Measurements from ENCODE around the gene HOXA3. TPM values are rescaled to one million over a fixed set of nuclear protein-coding genes. Genes with fewer than 3 reads are reported as not detected.

Gene HOXA3
- total RNA-seq, 1 experiment from 2014 or later, result not detected

- peaks cover 3 to 12% of the 10 kb centered on the region in 2 experiments for H3K4me1 Mint-ChIP-seq
Observed at GRCh38 chr7:27177795-27178320, 25.5 kb upstream of the HOXA3 start.

More at GRCh38 chr7:27177795-27178320, 25.5 kb upstream of the HOXA3 start:
- H2BK15ac ChIP-seq (ENCODE audit: low read depth, low read length), result no peak overlapping the region
- H4K5ac ChIP-seq (ENCODE audit: insufficient read length, low read depth, low read length), result no peak overlapping the region
- Mint-ChIP-seq H3K9me3 (peaks cover 2 to 14% of the 10 kb centered on the region in 2 experiments; a peak in 1 of 5 replicates), H3K4me3 (no peak overlapping the region), H3K27ac (no peak overlapping the region), H3K27me3 (ENCODE audit: low read depth) (peaks cover 98% of the 10 kb centered on the region), H3K36me3 (ENCODE audit: insufficient read depth in 1 of 3, low read depth in 3 of 3) (no peaks in the 10 kb centered on the region; a peak in 2 of 7 replicates)
- H4K91ac ChIP-seq (ENCODE audit: insufficient read length, low read depth, low read length), result no peak overlapping the region
- no peak overlapping the region for H3K4ac ChIP-seq (ENCODE audit: low read depth, low read length)
- H2AK5ac ChIP-seq (ENCODE audit: insufficient read length, low read length), result no peak overlapping the region
- H3K9me3 ChIP-seq (ENCODE audit: control insufficient read depth, low read depth, low read length), result no peaks in the 10 kb centered on the region
- no peak overlapping the region for H2BK20ac ChIP-seq (ENCODE audit: low read depth, low read length, poor library complexity, severe bottlenecking)
- H3K27ac ChIP-seq (ENCODE audit: insufficient read length, low read depth, low read length), result no peak overlapping the region
- no peaks in the 10 kb centered on the region for H3K23me2 ChIP-seq (ENCODE audit: insufficient read length, low read depth, low read length, poor library complexity, severe bottlenecking)
- TF ChIP-seq, protein P1, sequence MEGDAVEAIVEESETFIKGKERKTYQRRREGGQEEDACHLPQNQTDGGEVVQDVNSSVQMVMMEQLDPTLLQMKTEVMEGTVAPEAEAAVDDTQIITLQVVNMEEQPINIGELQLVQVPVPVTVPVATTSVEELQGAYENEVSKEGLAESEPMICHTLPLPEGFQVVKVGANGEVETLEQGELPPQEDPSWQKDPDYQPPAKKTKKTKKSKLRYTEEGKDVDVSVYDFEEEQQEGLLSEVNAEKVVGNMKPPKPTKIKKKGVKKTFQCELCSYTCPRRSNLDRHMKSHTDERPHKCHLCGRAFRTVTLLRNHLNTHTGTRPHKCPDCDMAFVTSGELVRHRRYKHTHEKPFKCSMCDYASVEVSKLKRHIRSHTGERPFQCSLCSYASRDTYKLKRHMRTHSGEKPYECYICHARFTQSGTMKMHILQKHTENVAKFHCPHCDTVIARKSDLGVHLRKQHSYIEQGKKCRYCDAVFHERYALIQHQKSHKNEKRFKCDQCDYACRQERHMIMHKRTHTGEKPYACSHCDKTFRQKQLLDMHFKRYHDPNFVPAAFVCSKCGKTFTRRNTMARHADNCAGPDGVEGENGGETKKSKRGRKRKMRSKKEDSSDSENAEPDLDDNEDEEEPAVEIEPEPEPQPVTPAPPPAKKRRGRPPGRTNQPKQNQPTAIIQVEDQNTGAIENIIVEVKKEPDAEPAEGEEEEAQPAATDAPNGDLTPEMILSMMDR (conservative IDR thresholded peaks at IDR 0.05), result no peak
- H3K4me2 ChIP-seq (ENCODE audit: insufficient read depth, insufficient read length, low read length), result no peak overlapping the region
- H3K79me2 ChIP-seq (ENCODE audit: insufficient read depth, low read length), result no peaks in the 10 kb centered on the region
- H3K18ac ChIP-seq (ENCODE audit: insufficient read length, low read depth, low read length), result no peak overlapping the region
- no peak for DNase-seq
- H2BK120ac ChIP-seq (ENCODE audit: low read depth, low read length, poor library complexity, severe bottlenecking), result no peak overlapping the region
- H3T11ph ChIP-seq (ENCODE audit: low read length), result no peak overlapping the region
- H3K27me3 ChIP-seq (ENCODE audit: insufficient read depth, low read length), result peaks cover 98% of the 10 kb centered on the region
- H2BK12ac ChIP-seq (ENCODE audit: insufficient read length, low read depth, low read length), result no peak overlapping the region
- H3K9ac ChIP-seq (ENCODE audit: extremely low read depth, insufficient read length, low read length), result no peak overlapping the region
- H3K79me1 ChIP-seq (ENCODE audit: insufficient read depth, low read depth, low read length, poor library complexity, severe bottlenecking), result no peaks in the 10 kb centered on the region
- H3K4me1 ChIP-seq (ENCODE audit: insufficient read depth, low read length), result no peaks in the 10 kb centered on the region
- no peak overlapping the region for H2AFZ ChIP-seq (ENCODE audit: low read length)
- no peak overlapping the region for H2BK5ac ChIP-seq (ENCODE audit: insufficient read length, low read length)
- no peak overlapping the region for H3K56ac ChIP-seq (ENCODE audit: insufficient read length, low read depth, low read length)
- H4K8ac ChIP-seq (replicated peaks; ENCODE audit: insufficient read length, low read depth, low read length), result no peak overlapping the region
- WGBS (ENCODE audit: extremely low coverage, insufficient read length, low lambda C conversion rate), result no CpG with 5 or more reads among the region's 5 CpGs
- no peaks in the 10 kb centered on the region for H4K20me1 ChIP-seq (ENCODE audit: control insufficient read depth, insufficient read depth, insufficient read length)
- no peak overlapping the region for H3K14ac ChIP-seq (ENCODE audit: insufficient read depth, low read length)
- H3K23ac ChIP-seq (ENCODE audit: insufficient read length, low read depth, low read length), result no peak overlapping the region

Data from H9 (cell line).